ENCODE data around the gene ESF1.

DNA sequence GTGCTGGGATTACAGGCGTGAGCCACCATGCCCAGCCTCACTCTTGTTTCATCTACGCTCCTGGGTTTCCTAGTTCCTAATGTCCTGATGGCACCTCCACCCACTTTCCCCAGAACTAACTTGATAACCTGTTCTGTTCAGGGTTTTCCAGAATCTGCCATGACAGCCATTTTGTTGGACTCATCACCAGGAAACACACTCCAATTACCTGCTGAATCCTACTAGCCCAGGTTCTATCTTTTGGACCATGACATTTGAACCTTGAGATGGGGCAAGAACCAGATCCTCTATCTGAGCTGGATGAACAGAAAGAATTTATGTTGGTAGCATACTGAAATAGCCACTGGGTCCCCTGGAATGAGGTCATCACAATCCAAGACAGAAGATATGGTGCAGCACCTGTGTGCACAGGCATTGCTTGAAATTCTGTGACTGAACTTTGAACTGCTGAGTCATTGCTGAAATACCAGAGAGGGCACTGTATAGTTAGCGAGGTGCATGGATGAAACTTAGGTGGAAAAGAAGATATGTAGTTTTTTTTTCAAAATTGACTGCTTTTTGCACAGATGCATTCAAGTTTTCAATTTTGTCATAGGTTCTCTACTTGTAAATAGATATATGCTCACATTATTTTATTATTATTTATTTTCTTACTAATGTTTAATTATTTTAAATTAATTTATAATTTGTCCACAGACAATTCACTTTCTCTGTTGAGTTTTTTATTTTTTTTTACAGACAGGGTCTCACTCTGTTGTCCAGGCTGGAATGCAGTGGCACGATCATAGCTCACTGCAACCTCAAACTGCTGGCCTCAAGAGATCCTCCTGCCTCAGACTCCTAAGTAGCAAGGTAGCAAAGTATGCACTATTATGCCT lies 103.2 kb downstream of the ESF1 start:
- TF ChIP-seq, protein P1, sequence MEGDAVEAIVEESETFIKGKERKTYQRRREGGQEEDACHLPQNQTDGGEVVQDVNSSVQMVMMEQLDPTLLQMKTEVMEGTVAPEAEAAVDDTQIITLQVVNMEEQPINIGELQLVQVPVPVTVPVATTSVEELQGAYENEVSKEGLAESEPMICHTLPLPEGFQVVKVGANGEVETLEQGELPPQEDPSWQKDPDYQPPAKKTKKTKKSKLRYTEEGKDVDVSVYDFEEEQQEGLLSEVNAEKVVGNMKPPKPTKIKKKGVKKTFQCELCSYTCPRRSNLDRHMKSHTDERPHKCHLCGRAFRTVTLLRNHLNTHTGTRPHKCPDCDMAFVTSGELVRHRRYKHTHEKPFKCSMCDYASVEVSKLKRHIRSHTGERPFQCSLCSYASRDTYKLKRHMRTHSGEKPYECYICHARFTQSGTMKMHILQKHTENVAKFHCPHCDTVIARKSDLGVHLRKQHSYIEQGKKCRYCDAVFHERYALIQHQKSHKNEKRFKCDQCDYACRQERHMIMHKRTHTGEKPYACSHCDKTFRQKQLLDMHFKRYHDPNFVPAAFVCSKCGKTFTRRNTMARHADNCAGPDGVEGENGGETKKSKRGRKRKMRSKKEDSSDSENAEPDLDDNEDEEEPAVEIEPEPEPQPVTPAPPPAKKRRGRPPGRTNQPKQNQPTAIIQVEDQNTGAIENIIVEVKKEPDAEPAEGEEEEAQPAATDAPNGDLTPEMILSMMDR (conservative IDR thresholded peaks at IDR 0.05) = no peak
- TF ChIP-seq EZH2 (IDR thresholded peaks at IDR 0.05; ENCODE audit: low read depth) = no peak
